ENCODE results near the gene KCNN1.
"Not testable (repeated sequence)": the region's sequence is repeated elsewhere in the genome, so short reads cannot be mapped to it uniquely, and the experiment has no call there.

Gene KCNN1

DNA sequence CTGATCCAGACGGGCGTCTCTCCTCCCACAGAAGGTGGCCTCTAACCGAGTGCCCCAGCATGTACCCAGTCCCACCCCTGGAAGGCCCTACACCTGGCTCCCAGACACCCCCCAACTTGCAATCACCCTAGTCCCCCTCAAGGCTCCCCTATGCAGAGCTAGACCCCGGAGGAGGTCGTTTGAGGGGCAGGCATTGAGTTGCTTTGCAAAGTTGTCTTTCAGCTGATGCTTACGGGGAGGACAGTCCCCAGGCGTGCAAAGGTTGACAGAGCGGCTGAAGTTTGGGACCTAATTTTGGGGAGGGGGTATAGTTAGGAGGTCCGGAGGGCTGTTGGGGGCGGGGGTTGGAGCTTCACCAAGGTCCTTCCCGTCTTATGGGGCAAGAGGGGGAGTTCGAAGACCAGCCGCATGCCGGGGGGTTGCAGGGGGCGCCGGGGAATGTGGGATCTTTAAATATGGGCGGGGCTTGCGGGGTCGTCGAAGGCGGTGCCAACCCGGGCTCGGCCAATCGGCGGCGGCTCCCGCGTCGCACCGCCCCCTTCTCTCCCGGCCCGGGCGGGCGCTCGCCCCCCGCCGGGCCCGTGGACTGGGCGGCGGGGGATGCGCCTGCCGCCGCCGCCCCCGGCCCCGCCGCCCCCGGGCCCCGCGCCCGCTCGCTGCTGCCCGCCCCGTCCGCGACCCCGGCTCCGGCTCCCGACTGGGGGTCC, at the start of gene KCNN1:
Gene KCNN1 (plus strand): TSS at position 558 of the 707 bp plus-strand sequence. CDS start 6,782 bp downstream, outside the sequence.
- DNase-seq = no peak

DNA sequence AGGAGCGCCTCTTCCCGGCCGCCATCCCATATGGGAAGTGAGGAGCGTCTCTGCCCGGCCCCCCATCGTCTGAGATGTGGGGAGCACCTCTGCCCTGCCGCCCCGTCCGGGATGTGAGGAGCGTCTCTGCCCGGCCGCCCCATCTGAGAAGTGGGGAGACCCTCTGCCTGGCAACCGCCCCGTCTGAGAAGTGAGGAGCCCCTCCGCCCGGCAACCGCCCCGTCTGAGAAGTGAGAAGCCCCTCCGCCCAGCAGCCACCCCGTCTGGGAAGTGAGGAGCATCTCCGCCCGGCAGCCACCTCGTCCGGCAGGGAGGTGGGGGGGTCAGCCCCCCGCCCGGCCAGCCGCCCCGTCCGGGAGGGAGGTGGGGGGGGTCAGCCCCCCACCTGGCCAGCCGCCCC, 48.8 kb upstream of the KCNN1 start:
- DNase-seq = not testable (repeated sequence)

DNA sequence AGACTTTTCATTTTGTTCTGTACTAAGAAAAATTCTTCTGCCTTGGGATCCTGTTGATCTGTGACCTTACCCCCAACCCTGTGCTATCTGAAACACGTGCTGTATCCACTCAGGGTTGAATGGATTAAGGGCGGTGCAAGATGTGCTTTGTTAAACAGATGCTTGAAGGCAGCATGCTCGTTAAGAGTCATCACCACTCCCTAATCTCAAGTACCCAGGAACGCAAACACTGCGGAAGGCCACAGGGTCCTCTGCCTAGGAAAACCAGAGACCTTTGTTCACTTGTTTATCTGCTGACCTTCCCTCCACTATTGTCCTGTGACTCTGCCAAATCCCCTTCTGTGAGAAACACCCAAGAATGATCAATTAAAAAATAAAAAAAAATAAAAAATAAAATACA, 47.8 kb upstream of the KCNN1 start:
- DNase-seq = not testable (repeated sequence)

DNA sequence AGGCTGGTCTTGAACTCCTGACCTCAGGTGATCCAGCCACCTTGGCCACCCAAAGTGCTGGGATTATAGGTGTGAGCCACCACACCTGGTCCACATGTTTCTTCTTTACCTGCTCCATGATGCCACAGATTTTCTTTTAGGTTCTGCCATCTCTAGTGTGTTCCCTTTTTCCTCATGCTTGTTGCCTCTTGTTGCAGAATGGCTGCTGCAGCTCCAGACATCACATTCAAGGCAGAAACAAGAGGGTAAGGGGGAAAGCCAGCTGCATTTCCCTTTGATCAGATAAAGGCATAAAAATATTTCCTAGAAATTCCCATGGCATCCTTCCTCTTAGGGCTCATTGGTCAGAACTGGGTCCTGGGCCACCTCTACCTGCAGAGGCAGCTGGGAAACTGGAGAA, 46.4 kb upstream of the KCNN1 start:
- no peak for DNase-seq

DNA sequence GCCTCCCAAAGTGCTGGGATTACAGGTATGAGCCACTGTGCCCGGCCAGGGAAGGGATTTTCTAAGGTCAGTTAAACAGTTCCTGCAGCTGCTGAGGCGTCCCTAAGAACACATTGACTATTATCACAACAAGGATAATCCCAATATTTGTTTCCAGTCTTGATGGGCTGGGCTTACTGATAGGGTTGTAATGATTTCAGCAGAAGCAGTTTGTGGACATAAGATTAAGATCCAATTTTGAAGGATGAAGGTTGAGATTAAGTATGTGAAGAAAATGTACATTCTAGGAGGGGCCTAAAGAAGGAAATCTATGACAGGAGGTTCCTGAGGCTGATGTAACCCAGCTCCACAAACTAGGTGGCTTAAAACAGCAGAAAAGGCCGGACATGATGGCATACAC, 44.8 kb upstream of the KCNN1 start:
- DNase-seq = no peak

DNA sequence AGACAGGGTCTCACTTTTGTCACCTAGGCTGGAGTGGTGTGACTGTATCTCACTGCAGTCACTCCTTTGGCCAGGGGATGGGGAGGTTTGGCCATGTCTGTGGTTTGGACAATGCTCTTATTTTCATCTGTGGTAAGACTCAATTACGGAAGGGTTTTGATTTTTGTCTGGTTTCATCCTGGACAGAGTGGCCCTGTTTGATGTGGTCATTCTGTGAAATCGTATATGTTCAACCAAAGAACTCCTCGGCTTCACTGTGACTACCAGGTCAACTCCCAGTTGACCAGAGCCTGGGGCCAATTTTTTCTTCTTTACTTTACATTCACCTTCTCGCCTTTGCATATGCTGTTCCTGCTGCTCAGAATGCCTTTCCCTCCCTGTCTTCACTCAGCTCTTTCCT, 40.9 kb upstream of the KCNN1 start:
- no peak for DNase-seq

DNA sequence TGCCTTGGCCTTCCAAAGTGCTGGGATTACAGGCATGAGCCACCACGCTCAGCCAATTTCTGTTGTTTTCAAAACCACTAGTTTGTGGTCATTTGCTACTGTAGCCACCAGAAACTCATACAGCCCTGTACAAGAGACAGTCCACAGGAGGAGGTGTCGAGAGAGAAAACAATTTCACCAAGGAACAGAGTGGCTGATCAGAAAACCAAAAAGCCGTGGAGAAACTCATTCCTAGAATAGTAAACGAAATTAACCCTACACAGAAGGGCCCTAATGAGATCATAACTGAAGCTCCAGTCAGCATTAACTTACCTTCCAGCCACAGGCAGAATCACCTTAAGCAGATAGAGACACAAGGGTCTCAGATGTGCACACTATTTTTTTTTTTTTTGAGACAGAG, 37.9 kb upstream of the KCNN1 start:
- DNase-seq = no peak

DNA sequence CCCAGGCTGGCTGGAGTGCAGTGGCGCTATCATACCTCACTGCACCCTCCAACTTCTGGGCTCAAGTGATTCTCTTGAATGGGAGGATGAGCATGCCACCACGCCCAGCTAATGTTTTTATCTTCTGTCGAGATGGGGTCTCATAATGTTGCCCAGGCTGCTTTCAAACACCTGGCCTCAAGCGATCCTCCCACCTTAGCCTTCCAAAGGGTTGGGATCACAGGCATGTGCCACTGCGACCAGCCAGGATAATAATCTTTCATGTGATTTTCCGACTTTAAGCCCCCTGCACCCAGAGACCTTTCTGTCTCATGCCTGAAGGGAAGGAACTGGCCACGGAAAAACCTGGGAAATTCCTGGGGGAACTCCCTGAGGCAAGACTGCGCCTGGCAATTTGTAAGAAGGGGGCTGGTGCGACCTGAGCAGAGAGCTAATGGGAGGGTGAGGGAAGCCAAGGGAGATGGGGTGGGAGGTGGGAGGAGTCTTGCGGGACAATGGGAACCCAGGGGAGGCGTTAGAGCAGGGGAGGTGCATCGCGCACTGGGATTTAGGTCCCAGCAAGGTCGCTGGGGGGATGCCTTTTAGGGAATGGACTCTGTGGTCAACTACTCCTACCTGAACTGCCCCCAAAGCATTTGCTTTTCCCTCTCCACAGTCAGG, 35.2 kb upstream of the KCNN1 start:
- DNase-seq = peak; percentile 24

DNA sequence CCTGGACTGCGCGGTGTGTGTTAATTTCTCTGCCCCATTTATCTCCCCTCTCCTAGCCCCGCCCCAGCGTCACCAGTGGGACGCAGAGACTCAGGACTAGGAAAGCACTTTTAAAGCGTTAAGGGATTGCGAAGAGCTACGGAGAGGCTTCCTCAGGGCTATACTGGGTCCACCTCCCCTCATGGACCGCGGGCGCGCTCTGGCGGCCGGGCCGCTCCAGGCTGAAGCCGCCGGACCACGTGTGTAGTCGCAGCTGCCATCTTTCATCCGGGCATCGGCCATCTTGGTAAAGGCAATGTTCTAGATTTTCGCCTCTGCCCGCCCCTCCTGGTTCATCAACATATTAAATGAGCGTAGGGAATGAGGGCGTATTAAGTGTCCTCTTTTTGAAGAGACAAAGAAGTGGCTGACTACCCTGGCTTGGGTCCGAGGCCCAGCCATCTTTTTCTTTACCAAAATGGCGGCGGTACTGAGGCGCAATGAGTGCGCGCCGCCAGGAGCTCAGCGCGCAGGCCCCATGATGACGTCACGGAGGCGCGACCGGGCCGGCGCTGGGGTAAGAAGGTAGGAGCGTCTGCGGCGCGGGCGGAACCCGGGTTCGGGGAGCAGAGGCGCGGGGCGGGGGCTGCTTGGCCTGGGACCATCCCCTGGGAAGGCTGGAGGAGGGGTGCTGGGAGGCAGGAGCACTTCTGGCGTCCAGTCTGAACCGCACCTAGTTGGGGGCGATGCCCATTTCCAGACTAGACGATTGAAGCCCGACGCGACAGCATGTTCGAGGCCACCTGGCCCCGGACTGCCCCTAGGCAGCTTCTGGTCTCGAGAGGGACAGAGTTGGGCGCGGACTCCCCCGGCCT, 34.2 kb upstream of the KCNN1 start, which contains the start of gene CCDC124:
Gene CCDC124 (plus strand): TSS at position 531 of the 854 bp plus-strand sequence. CDS start 3,406 bp downstream, outside the sequence.
- DNase-seq = peak; percentile 83

DNA sequence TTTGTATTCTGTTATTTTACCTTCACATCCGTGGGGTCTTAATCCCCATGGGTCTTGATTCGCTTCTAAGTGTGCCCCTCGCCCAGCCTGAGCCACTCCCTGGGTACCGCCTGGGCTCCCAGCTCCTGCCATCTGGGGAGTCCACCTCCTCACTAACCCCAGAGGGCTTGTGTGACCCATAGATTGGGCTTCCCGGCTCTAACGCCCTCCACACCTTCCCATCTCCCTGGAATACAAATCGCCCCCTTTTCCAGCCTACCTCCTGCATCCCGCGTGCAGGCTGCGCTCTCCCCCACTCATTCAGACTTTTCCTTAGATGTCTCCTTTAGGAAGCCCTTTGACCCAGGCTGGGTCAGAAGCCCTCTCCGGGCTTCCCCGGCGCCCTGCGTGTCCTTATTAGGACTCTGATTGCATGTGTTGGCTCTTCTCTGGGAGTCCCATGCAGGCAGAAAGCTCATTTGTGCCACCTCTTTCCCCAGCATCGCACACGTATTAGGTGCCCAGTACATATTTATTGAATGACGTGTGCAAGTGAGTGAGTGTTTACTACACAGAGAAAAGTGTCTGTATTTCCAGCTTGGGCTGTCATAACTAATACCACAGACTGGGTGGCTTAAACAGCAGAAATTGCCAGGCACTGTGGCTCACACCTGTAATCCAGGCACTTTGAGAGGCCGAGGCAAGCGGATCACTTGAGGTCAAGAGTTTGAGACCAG, 33.3 kb upstream of the KCNN1 start:
- DNase-seq = no peak

DNA sequence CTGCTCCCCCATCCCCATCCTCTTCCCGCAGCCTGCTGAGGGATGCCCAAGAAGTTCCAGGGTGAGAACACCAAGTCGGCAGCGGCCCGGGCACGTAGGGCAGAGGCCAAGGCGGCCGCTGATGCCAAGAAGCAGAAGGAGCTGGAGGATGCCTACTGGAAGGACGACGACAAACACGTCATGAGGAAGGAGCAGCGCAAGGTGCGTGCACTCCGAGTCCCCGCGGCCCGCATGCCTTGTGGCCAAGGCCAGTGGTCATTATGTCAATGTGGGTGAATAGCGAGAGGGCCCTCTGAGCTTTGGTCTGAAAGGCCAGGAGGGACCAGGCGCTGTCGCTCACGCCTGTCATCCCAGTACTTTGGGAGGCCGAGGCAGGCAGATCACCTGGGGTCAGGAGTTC, 30.5 kb upstream of the KCNN1 start:
- DNase-seq = no peak

DNA sequence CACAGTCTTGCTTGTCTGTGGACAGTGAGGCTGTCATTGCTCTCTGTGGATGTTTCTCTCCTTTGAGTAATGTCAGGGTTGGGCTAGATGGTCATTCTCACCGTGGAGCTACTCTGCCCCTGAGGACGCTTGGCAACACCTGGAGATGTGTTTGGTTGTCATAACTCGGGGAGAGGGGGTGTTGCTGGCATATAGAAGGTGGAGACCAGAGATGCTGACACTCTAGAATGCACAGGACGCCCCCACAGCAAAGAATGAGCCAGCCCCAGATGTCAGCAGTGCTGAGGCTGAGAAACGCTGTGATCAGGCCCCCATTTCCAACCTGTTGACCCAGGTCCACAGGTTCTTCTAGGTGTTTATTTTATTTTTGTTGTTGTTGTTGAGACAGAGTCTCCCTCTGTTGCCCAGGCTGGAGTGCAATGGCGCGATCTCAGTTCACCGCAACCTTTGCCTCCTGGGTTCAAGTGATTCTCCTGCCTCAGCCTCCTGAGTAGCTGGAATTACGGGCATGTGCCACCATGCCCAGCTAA, 29.5 kb upstream of the KCNN1 start:
- DNase-seq = no peak

DNA sequence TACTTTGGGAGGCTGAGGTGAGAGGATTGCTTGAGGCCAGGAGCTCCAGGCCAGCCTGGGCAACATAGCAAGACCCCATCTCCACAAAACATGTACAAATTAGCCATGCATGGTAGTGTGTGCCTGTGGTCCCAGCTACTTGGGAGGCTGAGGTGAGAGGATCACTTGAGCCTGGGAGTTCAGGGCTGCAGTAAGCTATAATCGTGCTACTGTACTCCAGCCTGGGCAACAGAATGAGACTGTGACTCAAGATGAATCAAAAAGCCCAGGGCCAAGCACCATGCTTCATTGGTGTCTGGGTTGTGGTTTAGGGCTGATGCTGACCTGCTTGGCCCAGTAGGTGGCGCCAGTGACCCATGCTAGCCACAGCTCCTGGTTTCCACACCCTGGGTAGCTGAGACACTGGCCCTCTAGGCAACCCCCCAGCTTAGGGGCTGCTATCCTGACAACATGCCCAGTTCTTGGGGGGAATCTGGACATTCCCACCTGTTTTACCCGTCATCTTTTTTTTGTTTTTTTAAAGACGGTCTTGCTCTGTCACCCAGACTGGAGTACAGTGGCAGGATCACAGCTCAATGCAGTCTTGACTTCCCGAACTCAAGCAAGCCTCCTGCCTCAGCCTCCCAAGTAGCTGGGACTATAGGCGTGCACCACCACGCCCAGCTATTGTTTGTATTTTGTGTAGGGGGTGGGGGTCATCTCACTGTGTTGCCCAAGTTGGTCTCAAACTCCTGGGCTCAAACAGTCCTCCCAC, 28.6 kb upstream of the KCNN1 start:
- peak; percentile 64 for DNase-seq

DNA sequence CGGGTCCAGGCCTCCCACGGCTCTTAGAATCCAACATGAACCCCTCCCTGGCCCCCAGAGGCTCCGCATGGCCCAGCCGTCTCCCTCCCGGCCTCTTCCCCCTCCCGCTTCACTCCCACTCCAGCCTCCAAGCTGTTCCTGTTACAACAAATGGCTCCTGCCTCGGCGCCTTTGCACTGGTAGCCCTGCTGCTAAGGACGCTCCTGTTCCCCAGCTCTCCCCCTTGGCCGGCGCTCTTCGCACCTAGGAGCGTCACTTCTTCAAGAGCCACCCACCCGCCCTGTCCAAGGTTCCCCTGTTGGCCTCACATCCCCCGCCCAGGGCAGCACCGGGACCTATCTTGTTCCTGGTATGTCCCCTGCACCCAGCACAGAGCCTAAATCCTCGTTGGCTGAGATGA, 24.7 kb upstream of the KCNN1 start:
- DNase-seq = no peak

DNA sequence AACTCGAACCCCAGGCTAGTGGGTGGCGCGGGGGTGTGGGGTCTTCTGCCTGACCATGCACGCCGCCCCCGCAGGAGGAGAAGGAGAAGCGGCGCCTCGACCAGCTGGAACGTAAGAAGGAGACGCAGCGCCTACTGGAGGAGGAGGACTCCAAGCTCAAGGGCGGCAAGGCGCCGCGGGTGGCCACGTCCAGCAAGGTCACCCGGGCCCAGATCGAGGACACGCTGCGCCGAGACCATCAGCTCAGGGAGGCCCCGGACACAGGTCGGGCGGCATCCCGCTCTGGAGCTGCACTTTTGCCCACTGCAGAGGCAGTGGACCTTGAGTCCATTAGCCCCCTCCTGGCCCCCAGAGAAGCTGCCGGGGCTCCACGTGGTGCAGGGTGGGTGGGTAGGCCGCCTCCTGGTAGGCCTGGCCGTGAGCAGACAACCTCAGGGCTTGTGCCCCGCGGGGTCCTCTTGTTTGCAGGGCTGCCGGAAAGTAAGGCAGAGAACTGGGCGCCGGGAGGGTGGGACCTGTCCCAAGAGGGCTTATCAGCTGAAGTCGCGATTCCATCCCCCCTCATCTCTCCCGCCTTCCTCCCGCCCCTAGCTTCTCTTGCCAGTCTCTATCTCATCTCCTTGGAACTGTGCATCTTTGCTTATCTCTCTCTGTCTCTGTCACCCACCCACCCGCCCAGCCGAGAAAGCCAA, 24.2 kb upstream of the KCNN1 start:
- DNase-seq = no peak

DNA sequence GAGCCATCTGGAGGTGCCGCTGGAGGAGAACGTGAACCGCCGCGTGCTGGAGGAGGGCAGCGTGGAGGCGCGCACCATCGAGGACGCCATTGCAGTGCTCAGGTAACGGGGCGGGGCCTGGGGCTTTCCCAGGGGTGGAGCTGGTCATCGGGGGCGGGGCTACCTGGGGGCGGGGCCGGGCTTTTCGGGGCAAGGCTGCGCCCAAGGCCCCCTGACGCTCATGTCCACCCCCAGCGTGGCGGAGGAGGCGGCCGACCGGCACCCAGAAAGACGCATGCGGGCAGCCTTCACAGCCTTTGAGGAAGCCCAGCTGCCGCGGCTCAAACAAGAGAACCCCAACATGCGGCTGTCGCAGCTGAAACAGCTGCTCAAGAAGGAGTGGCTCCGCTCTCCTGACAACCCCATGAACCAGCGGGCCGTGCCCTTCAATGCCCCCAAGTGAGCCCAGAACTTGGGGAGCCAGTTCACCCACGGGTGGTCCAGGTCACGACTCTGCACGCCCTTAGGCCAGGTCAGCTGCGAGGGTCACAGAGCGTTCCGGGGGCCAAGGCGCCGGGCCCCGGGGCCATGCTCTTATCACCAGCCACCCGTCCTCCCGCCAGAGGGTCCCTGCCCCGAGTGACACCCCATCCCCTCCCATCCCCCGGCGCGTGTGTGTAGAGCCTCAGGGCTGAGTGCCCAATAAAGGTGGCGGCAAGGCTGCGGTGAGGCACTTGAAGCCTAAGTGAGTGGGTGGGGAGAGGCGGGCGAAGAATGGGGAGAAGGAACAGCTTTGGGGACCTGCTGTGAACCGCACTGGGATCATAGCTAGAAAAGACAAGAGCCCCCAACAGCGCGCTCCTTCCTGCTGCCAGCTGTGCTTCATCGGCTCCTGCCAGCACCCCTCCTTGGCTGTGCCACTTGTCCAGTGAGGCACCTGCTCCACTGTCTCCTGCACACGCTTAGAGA, 23.4 kb upstream of the KCNN1 start:
- no peak for DNase-seq

DNA sequence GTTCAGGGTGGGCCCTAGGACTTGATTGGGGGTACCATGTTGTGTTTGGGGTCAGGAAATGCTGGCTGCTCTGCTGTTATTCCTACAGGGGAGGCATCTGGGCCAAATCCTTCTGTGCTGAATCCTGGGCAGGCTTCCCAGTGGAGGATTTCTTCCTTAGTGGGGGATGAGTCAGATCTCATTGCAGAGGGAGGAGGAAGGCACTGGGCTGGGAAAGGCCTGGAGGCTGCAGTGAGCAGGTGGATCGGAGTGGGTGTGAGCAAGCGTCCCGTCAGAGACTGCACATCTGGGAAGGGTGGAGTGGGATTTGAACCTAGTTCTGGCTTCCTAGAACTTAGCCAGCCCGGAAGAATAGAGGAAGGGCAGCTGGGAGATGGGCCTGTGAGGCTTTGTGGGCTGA, 22.6 kb upstream of the KCNN1 start:
- peak; percentile 86 for DNase-seq

DNA sequence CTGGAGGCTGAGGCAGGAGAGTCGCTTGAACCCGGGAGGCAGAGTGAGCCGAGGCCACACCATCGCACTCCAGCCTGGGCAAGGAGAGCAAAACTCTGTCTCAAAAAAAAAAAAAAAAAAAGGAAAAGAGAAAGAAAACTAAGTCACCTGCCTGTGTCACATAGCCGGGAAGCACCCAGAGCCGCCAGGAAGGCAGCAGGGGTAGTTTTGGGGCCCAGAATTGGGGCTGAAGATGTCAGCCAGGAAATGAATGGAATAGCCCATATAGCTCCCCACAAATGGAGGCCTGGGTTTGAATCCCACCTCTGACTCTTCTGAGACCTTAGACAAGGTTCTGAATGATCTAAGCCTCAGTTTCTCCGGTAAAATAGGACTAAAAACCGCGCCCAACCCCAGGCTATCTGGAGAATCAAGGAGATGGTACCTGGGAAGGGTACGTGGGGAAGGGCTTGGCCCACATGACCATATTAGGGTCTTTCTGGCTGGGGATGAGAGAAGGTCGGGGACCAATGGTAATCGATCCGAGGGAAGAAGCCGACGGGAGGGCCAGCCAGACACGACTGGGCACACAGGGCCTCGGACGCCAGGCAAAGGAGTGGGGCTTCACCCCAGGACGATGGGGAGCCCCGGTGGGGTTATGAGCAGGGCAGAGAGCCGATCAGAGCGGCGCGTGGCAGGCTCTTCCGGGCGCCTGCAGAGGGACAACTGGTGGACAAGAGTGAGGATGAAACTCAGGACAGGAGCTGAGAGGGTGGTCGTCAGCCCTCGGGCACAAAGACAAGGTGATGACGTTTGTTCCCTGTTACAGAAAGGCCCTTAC, 19.7 kb upstream of the KCNN1 start:
- DNase-seq = no peak
